HEK293 (cell line): ENCODE results near the gene RIPOR3.

Source experiments
- CTCF ChIA-PET: fragments of 350-600 bp; formaldehyde crosslinking; extraction: SDS; loops from one replicate; lab custom pipeline; 2021; ENCODE audit warnings: antibody characterized with exemption; lab: Yijun Ruan, JAX
- POLR2A ChIA-PET: fragments of 300-600 bp; formaldehyde crosslinking; extraction: SDS; loops from one replicate; lab custom pipeline; 2020; ENCODE audit warnings: antibody characterized with exemption, inconsistent platforms; lab: Yijun Ruan, JAX
- H3K27ac ChIP-seq: fragments of 200-500 bp; sonication (Bioruptor generic); 2 replicates; pipeline ENCODE4 v1.5.1; 2014; ENCODE audit warnings: low read depth, low read length, control low read depth, inconsistent platforms; ENCODE audit errors: extremely low read depth
- H3K36me3 ChIP-seq, 2 experiments: fragments of 200-500 bp in 1 of 2; sonication (Bioruptor generic) in 1 of 2; 1 replicate in 1 of 2; 2 replicates in 1 of 2; pipeline ENCODE4 v1.5.1; 2014 to 2017; ENCODE audit warnings: inconsistent platforms in 2 of 2, low read length in 2 of 2; ENCODE audit not compliant: control insufficient read depth in 2 of 2, insufficient read depth in 1 of 2
- H3K4me1 ChIP-seq: fragments of 200-500 bp; sonication (Bioruptor generic); 2 replicates; pipeline ENCODE4 v1.5.1; 2014; ENCODE audit warnings: mild to moderate bottlenecking, low read length, inconsistent platforms; ENCODE audit not compliant: control insufficient read depth, insufficient read depth
- H3K4me3 ChIP-seq: 2 replicates; pipeline ENCODE4 v1.5.1; 2011; ENCODE audit warnings: low read depth, mild to moderate bottlenecking, control low read depth, low read length, moderate library complexity
- H3K9me3 ChIP-seq: fragments of 200-500 bp; sonication (Bioruptor generic); 2 replicates; pipeline ENCODE4 v1.5.1; 2014; ENCODE audit warnings: low read depth, low read length, inconsistent platforms; ENCODE audit not compliant: control insufficient read depth, insufficient read depth
- GFI1B ChIP-seq: fragments of 450-650 bp; formaldehyde crosslinking; IDR thresholded peaks from 2 replicates; pipeline ENCODE4 v1.5.1; 2016; ENCODE audit warnings: missing biosample characterization, missing genetic modification characterization
- GLI4 ChIP-seq: fragments of 450-650 bp; formaldehyde crosslinking; IDR thresholded peaks from 2 replicates; pipeline ENCODE4 v1.5.1; 2016; ENCODE audit warnings: missing biosample characterization, missing genetic modification characterization
- KLF1 ChIP-seq: fragments of 450-650 bp; formaldehyde crosslinking; IDR thresholded peaks from 2 replicates; pipeline ENCODE4 v1.5.1; 2016; ENCODE audit warnings: missing biosample characterization, missing genetic modification characterization
- KLF17 ChIP-seq: fragments of 450-650 bp; formaldehyde crosslinking; IDR thresholded peaks from 2 replicates; pipeline ENCODE4 v1.5.1; 2016; ENCODE audit warnings: missing biosample characterization, missing genetic modification characterization
- MZF1 ChIP-seq: fragments of 450-650 bp; formaldehyde crosslinking; IDR thresholded peaks from 2 replicates; pipeline ENCODE4 v1.5.1; 2017; ENCODE audit warnings: missing biosample characterization, missing genetic modification characterization, borderline replicate concordance
- SCRT2 ChIP-seq: fragments of 450-650 bp; formaldehyde crosslinking; IDR thresholded peaks from 2 replicates; pipeline ENCODE4 v1.5.1; 2016; ENCODE audit warnings: missing biosample characterization, missing genetic modification characterization
- SP2 ChIP-seq: fragments of 450-650 bp; formaldehyde crosslinking; IDR thresholded peaks from 2 replicates; pipeline ENCODE4 v1.5.1; 2016; ENCODE audit warnings: missing biosample characterization, missing genetic modification characterization
- WT1 ChIP-seq: fragments of 450-650 bp; formaldehyde crosslinking; IDR thresholded peaks from 2 replicates; pipeline ENCODE4 v1.5.1; 2016; ENCODE audit warnings: missing biosample characterization, missing genetic modification characterization
- ZNF121 ChIP-seq: fragments of 450-650 bp; formaldehyde crosslinking; IDR thresholded peaks from 2 replicates; pipeline ENCODE4 v1.5.1; 2016; ENCODE audit warnings: missing biosample characterization, missing genetic modification characterization
- ZNF133 ChIP-seq: fragments of 450-650 bp; formaldehyde crosslinking; IDR thresholded peaks from 2 replicates; pipeline ENCODE4 v1.5.1; 2016; ENCODE audit warnings: missing biosample characterization, missing genetic modification characterization
- ZNF138 ChIP-seq: fragments of 450-650 bp; formaldehyde crosslinking; IDR thresholded peaks from 2 replicates; pipeline ENCODE4 v1.5.1; 2016; ENCODE audit warnings: missing biosample characterization, missing genetic modification characterization, borderline replicate concordance
- ZNF140 ChIP-seq: fragments of 450-650 bp; formaldehyde crosslinking; IDR thresholded peaks from 2 replicates; pipeline ENCODE4 v1.5.1; 2016; ENCODE audit warnings: missing biosample characterization, missing genetic modification characterization
- ZNF157 ChIP-seq: fragments of 450-650 bp; formaldehyde crosslinking; IDR thresholded peaks from 2 replicates; pipeline ENCODE4 v1.5.1; 2016; ENCODE audit warnings: missing biosample characterization, missing genetic modification characterization
- ZNF174 ChIP-seq: fragments of 450-650 bp; formaldehyde crosslinking; IDR thresholded peaks from 2 replicates; pipeline ENCODE4 v1.5.0; 2017; ENCODE audit warnings: missing biosample characterization, mild to moderate bottlenecking, missing genetic modification characterization
- ZNF335 ChIP-seq: fragments of 450-650 bp; formaldehyde crosslinking; conservative IDR thresholded peaks from 2 replicates; pipeline ENCODE4 v1.5.1; 2016; ENCODE audit warnings: missing biosample characterization, missing genetic modification characterization
- ZNF366 ChIP-seq: fragments of 450-650 bp; formaldehyde crosslinking; conservative IDR thresholded peaks from 2 replicates; pipeline ENCODE4 v1.5.1; 2016; ENCODE audit warnings: missing biosample characterization, missing genetic modification characterization
- ZNF529 ChIP-seq: fragments of 450-650 bp; formaldehyde crosslinking; IDR thresholded peaks from 2 replicates; pipeline ENCODE4 v1.5.1; 2017; ENCODE audit warnings: missing genetic modification characterization, missing biosample characterization; ENCODE audit not compliant: insufficient replicate concordance
- ZNF629 ChIP-seq: fragments of 450-650 bp; formaldehyde crosslinking; IDR thresholded peaks from 2 replicates; pipeline ENCODE4 v1.5.1; 2017; ENCODE audit warnings: missing biosample characterization, missing genetic modification characterization
- ZNF768 ChIP-seq: fragments of 450-650 bp; formaldehyde crosslinking; IDR thresholded peaks from 2 replicates; pipeline ENCODE4 v1.5.1; 2018; ENCODE audit warnings: missing biosample characterization, mild to moderate bottlenecking, missing genetic modification characterization
- ZXDB ChIP-seq: fragments of 450-650 bp; formaldehyde crosslinking; IDR thresholded peaks from 2 replicates; pipeline ENCODE4 v1.5.1; 2016; ENCODE audit warnings: missing biosample characterization, missing genetic modification characterization
- TF ChIP-seq, protein P1 (sequence below): fragments of 450-650 bp; formaldehyde crosslinking; IDR thresholded peaks from 2 replicates; pipeline ENCODE4 v1.5.1; 2016; ENCODE audit warnings: missing biosample characterization, missing genetic modification characterization
- TF ChIP-seq, protein P2 (sequence below): fragments of 450-650 bp; IDR thresholded peaks from 2 replicates; pipeline ENCODE4 v1.5.1; 2018; ENCODE audit warnings: missing biosample characterization, missing genetic modification characterization
- TF ChIP-seq, protein P3 (sequence below): IDR thresholded peaks from 2 replicates; pipeline ENCODE4 v1.6.1; 2011; ENCODE audit warnings: mild to moderate bottlenecking, low read depth, low read length, borderline replicate concordance
- TF ChIP-seq, protein P4 (sequence below): fragments of 450-650 bp; formaldehyde crosslinking; IDR thresholded peaks from 2 replicates; pipeline ENCODE4 v1.5.1; 2017; ENCODE audit warnings: missing biosample characterization, missing genetic modification characterization

Gene RIPOR3

DNA sequence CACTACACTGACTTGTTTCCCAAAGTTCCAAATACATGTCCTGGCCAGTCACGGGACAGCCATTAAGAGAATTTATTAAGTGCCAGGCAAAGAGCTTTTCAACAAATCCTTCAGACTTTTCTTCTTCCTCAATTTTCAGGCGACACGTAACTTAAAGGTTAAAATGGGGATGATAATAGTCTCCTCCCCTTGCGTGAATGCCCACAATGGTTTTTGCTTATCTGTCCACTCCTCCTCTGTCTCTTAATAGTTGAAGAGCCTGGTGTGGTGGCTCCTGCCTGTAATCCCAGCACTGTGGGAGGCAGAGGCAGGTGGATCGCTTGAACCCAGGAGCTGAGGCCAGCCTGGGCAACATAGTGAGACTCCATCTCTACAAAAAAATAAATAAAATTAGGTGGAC is 28.7 kb upstream of the RIPOR3 start:
- Histone ChIP-seq H3K9me3 (no peaks in the 10 kb centered on the region), H3K4me3 (no peak overlapping the region), H3K4me1 (peaks cover 3% of the 10 kb centered on the region; the same call in 1 of the 2 replicates), H3K36me3 (no peaks in the 10 kb centered on the region), H3K27ac (no peak overlapping the region)
- TF ChIP-seq ZNF133 (tag by site-specific recombination) (no peak), ZNF121 (tag by site-specific recombination) (0 out of 2 replicates have a peak, but pooled peaks have one; percentile 16)
- ChIA-PET CTCF (no interaction called here), POLR2A (no interaction called here)

GRCh38 chr20:50719328-50719727 is 28.0 kb upstream of the RIPOR3 start:
- ChIA-PET CTCF (interaction anchor here (0.7 kb wide), 1 partner anchor 163 kb away, joined by 3 read pairs; no protein-coding TSS in a partner anchor), POLR2A (no interaction called here)
- TF ChIP-seq, protein P1, sequence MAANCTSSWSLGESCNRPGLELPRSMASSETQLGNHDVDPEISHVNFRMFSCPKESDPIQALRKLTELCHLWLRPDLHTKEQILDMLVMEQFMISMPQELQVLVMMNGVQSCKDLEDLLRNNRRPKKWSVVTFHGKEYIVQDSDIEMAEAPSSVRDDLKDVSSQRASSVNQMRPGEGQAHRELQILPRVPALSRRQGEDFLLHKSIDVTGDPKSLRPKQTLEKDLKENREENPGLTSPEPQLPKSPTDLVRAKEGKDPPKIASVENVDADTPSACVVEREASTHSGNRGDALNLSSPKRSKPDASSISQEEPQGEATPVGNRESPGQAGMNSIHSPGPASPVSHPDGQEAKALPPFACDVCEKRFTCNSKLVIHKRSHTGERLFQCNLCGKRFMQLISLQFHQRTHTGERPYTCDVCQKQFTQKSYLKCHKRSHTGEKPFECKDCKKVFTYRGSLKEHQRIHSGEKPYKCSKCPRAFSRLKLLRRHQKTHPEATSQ, result no peak
- TF ChIP-seq ZNF174 (tag by site-specific recombination), result no peak
- TF ChIP-seq ZNF121 (tag by site-specific recombination), result peak; percentile 58; the same call in 1 of the 2 replicates
- H3K4me1 ChIP-seq, result peaks cover 3% of the 10 kb centered on the region; the same call in 1 of the 2 replicates
- no peak overlapping the region for H3K27ac ChIP-seq
- H3K4me3 ChIP-seq, result no peak overlapping the region
- no peaks in the 10 kb centered on the region for H3K36me3 ChIP-seq
- H3K9me3 ChIP-seq, result no peaks in the 10 kb centered on the region

GRCh38 chr20:50717974-50718761 is 26.8 kb upstream of the RIPOR3 start:
- no peaks in the 10 kb centered on the region for H3K9me3 ChIP-seq
- CTCF ChIA-PET, result interaction anchor here (0.5 to 2.2 kb wide), 8 partner anchors 9 to 143 kb away, joined by 3 to 9 read pairs (median 4); no protein-coding TSS in a partner anchor
- POLR2A ChIA-PET, result no interaction called here
- no peak overlapping the region for H3K4me3 ChIP-seq
- no peaks in the 10 kb centered on the region for H3K36me3 ChIP-seq
- no peak overlapping the region for H3K27ac ChIP-seq
- peaks cover 3% of the 10 kb centered on the region; the same call in 1 of the 2 replicates for H3K4me1 ChIP-seq
- TF ChIP-seq ZNF529 (tag by site-specific recombination) (no peak), KLF17 (tag by site-specific recombination) (no peak), ZNF629 (0 out of 2 replicates have a peak, but pooled peaks have one; percentile 25), ZXDB (tag by site-specific recombination) (0 out of 2 replicates have a peak, but pooled peaks have one; percentile 37), MZF1 (tag by site-specific recombination) (peak; percentile 65; the same call in 1 of the 2 replicates), WT1 (tag by site-specific recombination) (peak; percentile 83), ZNF138 (no peak), ZNF133 (tag by site-specific recombination) (no peak), GFI1B (tag by site-specific recombination) (no peak), ZNF140 (tag by site-specific recombination) (no peak), GLI4 (no peak), KLF1 (no peak), ZNF335 (tag by site-specific recombination) (0 out of 2 replicates have a peak, but pooled peaks have one; percentile 27), ZNF157 (no peak), ZNF768 (tag by site-specific recombination) (no peak), ZNF366 (tag by site-specific recombination) (0 out of 2 replicates have a peak, but pooled peaks have one; percentile 25), SCRT2 (peak; percentile 55), SP2 (tag by site-specific recombination) (no peak)
- TF ChIP-seq, protein P2, sequence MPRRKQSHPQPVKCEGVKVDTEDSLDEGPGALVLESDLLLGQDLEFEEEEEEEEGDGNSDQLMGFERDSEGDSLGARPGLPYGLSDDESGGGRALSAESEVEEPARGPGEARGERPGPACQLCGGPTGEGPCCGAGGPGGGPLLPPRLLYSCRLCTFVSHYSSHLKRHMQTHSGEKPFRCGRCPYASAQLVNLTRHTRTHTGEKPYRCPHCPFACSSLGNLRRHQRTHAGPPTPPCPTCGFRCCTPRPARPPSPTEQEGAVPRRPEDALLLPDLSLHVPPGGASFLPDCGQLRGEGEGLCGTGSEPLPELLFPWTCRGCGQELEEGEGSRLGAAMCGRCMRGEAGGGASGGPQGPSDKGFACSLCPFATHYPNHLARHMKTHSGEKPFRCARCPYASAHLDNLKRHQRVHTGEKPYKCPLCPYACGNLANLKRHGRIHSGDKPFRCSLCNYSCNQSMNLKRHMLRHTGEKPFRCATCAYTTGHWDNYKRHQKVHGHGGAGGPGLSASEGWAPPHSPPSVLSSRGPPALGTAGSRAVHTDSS, result peak; percentile 51
- TF ChIP-seq, protein P3, sequence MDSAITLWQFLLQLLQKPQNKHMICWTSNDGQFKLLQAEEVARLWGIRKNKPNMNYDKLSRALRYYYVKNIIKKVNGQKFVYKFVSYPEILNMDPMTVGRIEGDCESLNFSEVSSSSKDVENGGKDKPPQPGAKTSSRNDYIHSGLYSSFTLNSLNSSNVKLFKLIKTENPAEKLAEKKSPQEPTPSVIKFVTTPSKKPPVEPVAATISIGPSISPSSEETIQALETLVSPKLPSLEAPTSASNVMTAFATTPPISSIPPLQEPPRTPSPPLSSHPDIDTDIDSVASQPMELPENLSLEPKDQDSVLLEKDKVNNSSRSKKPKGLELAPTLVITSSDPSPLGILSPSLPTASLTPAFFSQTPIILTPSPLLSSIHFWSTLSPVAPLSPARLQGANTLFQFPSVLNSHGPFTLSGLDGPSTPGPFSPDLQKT, result no peak
- TF ChIP-seq, protein P4, sequence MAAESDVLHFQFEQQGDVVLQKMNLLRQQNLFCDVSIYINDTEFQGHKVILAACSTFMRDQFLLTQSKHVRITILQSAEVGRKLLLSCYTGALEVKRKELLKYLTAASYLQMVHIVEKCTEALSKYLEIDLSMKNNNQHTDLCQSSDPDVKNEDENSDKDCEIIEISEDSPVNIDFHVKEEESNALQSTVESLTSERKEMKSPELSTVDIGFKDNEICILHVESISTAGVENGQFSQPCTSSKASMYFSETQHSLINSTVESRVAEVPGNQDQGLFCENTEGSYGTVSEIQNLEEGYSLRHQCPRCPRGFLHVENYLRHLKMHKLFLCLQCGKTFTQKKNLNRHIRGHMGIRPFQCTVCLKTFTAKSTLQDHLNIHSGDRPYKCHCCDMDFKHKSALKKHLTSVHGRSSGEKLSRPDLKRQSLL (tag by site-specific recombination), result no peak
